NOMO-1 treated with dmso at 0.1 percent for 144 hours (cell line): ENCODE measurements around the gene DOK5.
"Not testable (repeated sequence)": the region's sequence is repeated elsewhere in the genome, so short reads cannot be mapped to it uniquely, and the experiment has no call there.

Experiments
- DNase-seq: peaks from one replicate; lab custom pipeline; 2025; ENCODE audit not compliant: unreplicated experiment; lab: John Stamatoyannopoulos, UW

The DOK5 gene

GRCh38 chr20:54475334-54476168 is at the start of gene DOK5:
DOK5 (plus strand) TSS chr20:54475593; CDS start chr20:54475947, 354 bp downstream.
- DNase-seq = no peak

GRCh38 chr20:54429364-54429763 is 46.0 kb upstream of the DOK5 start:
- no peak for DNase-seq

- DNase-seq = no peak
Observed at GRCh38 chr20:54431156-54431944, 44.0 kb upstream of the DOK5 start.

- DNase-seq = no peak
Observed at GRCh38 chr20:54432966-54433365, 42.4 kb upstream of the DOK5 start.

GRCh38 chr20:54433636-54434035 is 41.8 kb upstream of the DOK5 start:
- DNase-seq = no peak

- DNase-seq = no peak
Observed at GRCh38 chr20:54434196-54434595, 41.2 kb upstream of the DOK5 start.

- DNase-seq = no peak
Observed at GRCh38 chr20:54435015-54435414, 40.4 kb upstream of the DOK5 start.

- not testable (repeated sequence) for DNase-seq
Observed at GRCh38 chr20:54436410-54436809, 39.0 kb upstream of the DOK5 start.

GRCh38 chr20:54438166-54438565 is 37.2 kb upstream of the DOK5 start:
- no peak for DNase-seq

GRCh38 chr20:54450207-54450606 is 25.2 kb upstream of the DOK5 start:
- DNase-seq = no peak

- DNase-seq = no peak
Observed at GRCh38 chr20:54451171-54451570, 24.2 kb upstream of the DOK5 start.

- DNase-seq = no peak
Observed at GRCh38 chr20:54452277-54452676, 23.1 kb upstream of the DOK5 start.

- DNase-seq = no peak
Observed at GRCh38 chr20:54454982-54455381, 20.4 kb upstream of the DOK5 start.

GRCh38 chr20:54456423-54456822 is 19.0 kb upstream of the DOK5 start:
- DNase-seq = no peak

GRCh38 chr20:54456961-54457360 is 18.4 kb upstream of the DOK5 start:
- DNase-seq = no peak

GRCh38 chr20:54458219-54458618 is 17.2 kb upstream of the DOK5 start:
- DNase-seq = no peak

GRCh38 chr20:54459279-54459678 is 16.1 kb upstream of the DOK5 start:
- DNase-seq = no peak

- no peak for DNase-seq
Observed at GRCh38 chr20:54464003-54464402, 11.4 kb upstream of the DOK5 start.

- DNase-seq = no peak
Observed at GRCh38 chr20:54466127-54466526, 9.3 kb upstream of the DOK5 start.

- DNase-seq = no peak
Observed at GRCh38 chr20:54467622-54468021, 7.8 kb upstream of the DOK5 start.

- no peak for DNase-seq
Observed at GRCh38 chr20:54468082-54468481, 7.3 kb upstream of the DOK5 start.

GRCh38 chr20:54469293-54469692 is 6.1 kb upstream of the DOK5 start:
- DNase-seq = no peak
